ENCODE data around the gene NECTIN2.

The NECTIN2 gene

GRCh38 chr19:44891016-44891882 lies 45.2 kb downstream of the NECTIN2 start, which contains the start of gene TOMM40:
Gene TOMM40, plus strand, starts transcription at chr19:44891254. Its CDS starts 162 bp downstream, at chr19:44891416.
- H3K27me3 ChIP-seq (ENCODE audit: control insufficient read depth, insufficient read depth, low read length) = no peaks in the 10 kb centered on the region
- H3K36me3 ChIP-seq (ENCODE audit: insufficient read depth, low read length) = peaks cover 49% of the 10 kb centered on the region
- peak within 1 kb of the TSS; percentile 92 for H3K9ac ChIP-seq (ENCODE audit: low read depth, low read length)
- H3K4me3 ChIP-seq (ENCODE audit: low read length) = peak within 1 kb of the TSS; percentile 83
- no peaks in the 10 kb centered on the region for H3K9me3 ChIP-seq (replicated peaks; ENCODE audit: low read length)
- H3K4me1 ChIP-seq (ENCODE audit: control insufficient read depth, insufficient read depth, low read length) = peaks cover 18% of the 10 kb centered on the region
- H3K4me2 ChIP-seq (ENCODE audit: low read length) = peak within 1 kb of the TSS; percentile 98

GRCh38 chr19:44892932-44893331 lies 46.8 kb downstream of the NECTIN2 start:
- H3K36me3 ChIP-seq (ENCODE audit: insufficient read depth, low read length) = peaks cover 54% of the 10 kb centered on the region

DNA sequence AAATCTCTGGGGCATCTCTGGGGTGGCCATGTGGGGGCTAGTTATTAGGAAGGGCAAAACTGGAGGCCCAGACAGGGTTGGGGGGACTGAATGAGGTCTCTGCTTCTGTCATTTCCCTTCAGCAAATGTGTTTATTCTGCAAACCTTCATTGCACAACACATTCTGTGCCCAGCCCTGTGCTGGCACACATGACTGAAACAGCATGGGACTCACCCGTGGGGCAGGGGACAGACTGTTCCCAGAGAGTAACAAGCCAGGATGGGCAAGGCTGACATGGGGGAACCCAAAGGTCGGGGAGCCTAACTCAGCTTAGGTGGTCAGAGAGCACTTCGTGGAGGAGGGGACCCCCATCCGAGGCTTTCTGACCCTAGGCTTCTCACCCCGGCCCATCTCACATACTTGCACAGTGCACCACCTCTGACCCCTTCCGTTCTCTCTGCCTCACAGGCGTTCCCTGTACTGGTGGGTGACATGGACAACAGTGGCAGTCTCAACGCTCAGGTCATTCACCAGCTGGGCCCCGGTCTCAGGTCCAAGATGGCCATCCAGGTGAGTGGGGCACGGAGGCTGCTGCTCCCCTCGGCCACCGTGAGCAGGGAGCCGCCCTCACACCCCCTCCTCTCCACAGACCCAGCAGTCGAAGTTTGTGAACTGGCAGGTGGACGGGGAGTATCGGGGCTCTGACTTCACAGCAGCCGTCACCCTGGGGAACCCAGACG lies 47.4 kb downstream of the NECTIN2 start:
- Histone ChIP-seq H3K9me3 (replicated peaks; ENCODE audit: low read length) (no peaks in the 10 kb centered on the region), H3K4me2 (ENCODE audit: low read length) (no peak overlapping the region), H3K4me3 (ENCODE audit: low read length) (no peak overlapping the region), H3K27me3 (ENCODE audit: control insufficient read depth, insufficient read depth, low read length) (no peaks in the 10 kb centered on the region), H3K9ac (ENCODE audit: low read depth, low read length) (no peak overlapping the region), H3K4me1 (ENCODE audit: control insufficient read depth, insufficient read depth, low read length) (peaks cover 18% of the 10 kb centered on the region), H3K36me3 (ENCODE audit: insufficient read depth, low read length) (peaks cover 52% of the 10 kb centered on the region)

More at GRCh38 chr19:44892932-44893331, 46.8 kb downstream of the NECTIN2 start:
- H3K4me3 ChIP-seq (ENCODE audit: low read length) = no peak overlapping the region
- no peaks in the 10 kb centered on the region for H3K27me3 ChIP-seq (ENCODE audit: control insufficient read depth, insufficient read depth, low read length)
- H3K4me2 ChIP-seq (ENCODE audit: low read length) = peak overlapping the region; percentile 98
- no peaks in the 10 kb centered on the region for H3K9me3 ChIP-seq (replicated peaks; ENCODE audit: low read length)
- peaks cover 18% of the 10 kb centered on the region for H3K4me1 ChIP-seq (ENCODE audit: control insufficient read depth, insufficient read depth, low read length)
- peak overlapping the region; percentile 92 for H3K9ac ChIP-seq (ENCODE audit: low read depth, low read length)

DNA sequence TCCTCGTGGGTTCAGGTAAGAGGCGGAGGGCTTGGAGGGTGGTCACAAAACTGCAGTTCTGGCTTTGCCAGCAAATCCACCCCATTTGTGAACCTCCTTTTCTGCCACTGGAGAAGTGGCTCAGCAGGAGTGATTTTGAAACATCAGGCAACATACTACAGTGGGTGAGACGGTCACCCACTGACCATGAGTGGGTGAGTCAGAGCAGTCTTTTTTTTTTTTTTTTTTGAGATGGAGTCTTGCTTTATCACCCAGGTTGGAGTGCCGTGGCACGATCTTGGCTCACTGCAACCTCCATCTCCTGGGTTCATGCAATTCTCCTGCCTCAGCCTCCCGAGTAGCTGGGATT lies 47.9 kb downstream of the NECTIN2 start:
- no peaks in the 10 kb centered on the region for H3K9me3 ChIP-seq (replicated peaks; ENCODE audit: low read length)
- no peak overlapping the region for H3K4me3 ChIP-seq (ENCODE audit: low read length)
- H3K36me3 ChIP-seq (ENCODE audit: insufficient read depth, low read length) = peaks cover 49% of the 10 kb centered on the region
- H3K4me2 ChIP-seq (ENCODE audit: low read length) = no peak overlapping the region
- no peaks in the 10 kb centered on the region for H3K27me3 ChIP-seq (ENCODE audit: control insufficient read depth, insufficient read depth, low read length)
- no peak overlapping the region for H3K9ac ChIP-seq (ENCODE audit: low read depth, low read length)
- peaks cover 18% of the 10 kb centered on the region for H3K4me1 ChIP-seq (ENCODE audit: control insufficient read depth, insufficient read depth, low read length)

DNA sequence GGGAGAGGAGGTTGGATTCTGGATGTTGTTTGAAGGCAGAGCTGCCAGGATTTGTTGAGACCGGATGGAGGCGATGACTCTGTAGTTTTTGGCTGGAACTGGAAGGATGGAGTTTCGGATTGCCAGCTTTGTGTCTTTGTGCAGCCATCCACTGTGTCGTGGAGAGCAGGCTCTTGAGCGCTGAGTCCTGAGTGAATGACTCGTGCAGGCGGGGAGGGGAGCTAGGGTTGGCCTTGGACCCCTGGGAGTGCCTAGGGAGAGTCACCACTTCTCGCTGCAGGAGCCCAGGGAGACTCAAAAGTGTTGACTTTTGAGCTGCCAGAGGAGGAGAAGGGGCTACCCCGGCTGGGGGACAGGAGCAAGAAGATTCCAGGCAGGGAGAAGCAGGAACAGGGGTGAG lies 48.8 kb downstream of the NECTIN2 start:
- Histone ChIP-seq H3K9me3 (replicated peaks; ENCODE audit: low read length) (no peaks in the 10 kb centered on the region), H3K36me3 (ENCODE audit: insufficient read depth, low read length) (peaks cover 54% of the 10 kb centered on the region), H3K9ac (ENCODE audit: low read depth, low read length) (no peak overlapping the region), H3K4me2 (ENCODE audit: low read length) (no peak overlapping the region), H3K4me1 (ENCODE audit: control insufficient read depth, insufficient read depth, low read length) (peaks cover 14% of the 10 kb centered on the region), H3K4me3 (ENCODE audit: low read length) (no peak overlapping the region), H3K27me3 (ENCODE audit: control insufficient read depth, insufficient read depth, low read length) (no peaks in the 10 kb centered on the region)

GRCh38 chr19:44897835-44898234 lies 51.7 kb downstream of the NECTIN2 start:
- no peaks in the 10 kb centered on the region for H3K9me3 ChIP-seq (replicated peaks; ENCODE audit: low read length)
- H3K27me3 ChIP-seq (ENCODE audit: control insufficient read depth, insufficient read depth, low read length) = no peaks in the 10 kb centered on the region
- peaks cover 5% of the 10 kb centered on the region for H3K4me1 ChIP-seq (ENCODE audit: control insufficient read depth, insufficient read depth, low read length)
- H3K36me3 ChIP-seq (ENCODE audit: insufficient read depth, low read length) = peaks cover 72% of the 10 kb centered on the region
- no peak overlapping the region for H3K9ac ChIP-seq (ENCODE audit: low read depth, low read length)
- no peak overlapping the region for H3K4me2 ChIP-seq (ENCODE audit: low read length)
- H3K4me3 ChIP-seq (ENCODE audit: low read length) = no peak overlapping the region

GRCh38 chr19:44900328-44901244 lies 54.5 kb downstream of the NECTIN2 start:
- no peaks in the 10 kb centered on the region for H3K9me3 ChIP-seq (replicated peaks; ENCODE audit: low read length)
- no peak overlapping the region for H3K9ac ChIP-seq (ENCODE audit: low read depth, low read length)
- peaks cover 50% of the 10 kb centered on the region for H3K36me3 ChIP-seq (ENCODE audit: insufficient read depth, low read length)
- H3K4me3 ChIP-seq (ENCODE audit: low read length) = no peak overlapping the region
- peaks cover under 1% of the 10 kb centered on the region for H3K4me1 ChIP-seq (ENCODE audit: control insufficient read depth, insufficient read depth, low read length)
- no peak overlapping the region for H3K4me2 ChIP-seq (ENCODE audit: low read length)
- peaks cover 12% of the 10 kb centered on the region for H3K27me3 ChIP-seq (ENCODE audit: control insufficient read depth, insufficient read depth, low read length)

DNA sequence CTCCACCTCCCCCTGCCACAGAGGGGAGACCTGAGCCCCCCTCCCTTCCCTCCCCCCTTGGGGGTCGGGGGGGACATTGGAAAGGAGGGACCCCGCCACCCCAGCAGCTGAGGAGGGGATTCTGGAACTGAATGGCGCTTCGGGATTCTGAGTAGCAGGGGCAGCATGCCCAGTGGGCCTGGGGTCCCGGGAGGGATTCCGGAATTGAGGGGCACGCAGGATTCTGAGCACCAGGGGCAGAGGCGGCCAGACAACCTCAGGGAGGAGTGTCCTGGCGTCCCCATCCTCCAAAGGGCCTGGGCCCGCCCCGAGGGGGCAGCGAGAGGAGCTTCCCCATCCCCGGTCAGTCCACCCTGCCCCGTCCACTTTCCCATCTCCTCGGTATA lies 57.1 kb downstream of the NECTIN2 start:
- H3K36me3 ChIP-seq (ENCODE audit: insufficient read depth, low read length) = peaks cover 28% of the 10 kb centered on the region
- H3K4me1 ChIP-seq (ENCODE audit: control insufficient read depth, insufficient read depth, low read length) = peaks cover 5% of the 10 kb centered on the region
- H3K27me3 ChIP-seq (ENCODE audit: control insufficient read depth, insufficient read depth, low read length) = peaks cover 23% of the 10 kb centered on the region

GRCh38 chr19:44903602-44904425 lies 57.7 kb downstream of the NECTIN2 start:
- Histone ChIP-seq H3K27me3 (ENCODE audit: control insufficient read depth, insufficient read depth, low read length) (peaks cover 23% of the 10 kb centered on the region), H3K4me3 (ENCODE audit: low read length) (no peak overlapping the region), H3K4me2 (ENCODE audit: low read length) (no peak overlapping the region), H3K4me1 (ENCODE audit: control insufficient read depth, insufficient read depth, low read length) (peaks cover 5% of the 10 kb centered on the region), H3K36me3 (ENCODE audit: insufficient read depth, low read length) (peaks cover 27% of the 10 kb centered on the region), H3K9ac (ENCODE audit: low read depth, low read length) (no peak overlapping the region), H3K9me3 (replicated peaks; ENCODE audit: low read length) (no peaks in the 10 kb centered on the region)

More for the DNA sequence above, 57.1 kb downstream of the NECTIN2 start:
- no peaks in the 10 kb centered on the region for H3K9me3 ChIP-seq (replicated peaks; ENCODE audit: low read length)
- H3K4me2 ChIP-seq (ENCODE audit: low read length) = no peak overlapping the region
- H3K4me3 ChIP-seq (ENCODE audit: low read length) = no peak overlapping the region
- no peak overlapping the region for H3K9ac ChIP-seq (ENCODE audit: low read depth, low read length)

- H3K9ac ChIP-seq (ENCODE audit: low read depth, low read length) = no peak overlapping the region
- no peak overlapping the region for H3K4me2 ChIP-seq (ENCODE audit: low read length)
- peaks cover 23% of the 10 kb centered on the region for H3K27me3 ChIP-seq (ENCODE audit: control insufficient read depth, insufficient read depth, low read length)
- peaks cover 24% of the 10 kb centered on the region for H3K36me3 ChIP-seq (ENCODE audit: insufficient read depth, low read length)
- H3K4me1 ChIP-seq (ENCODE audit: control insufficient read depth, insufficient read depth, low read length) = peaks cover 5% of the 10 kb centered on the region
- H3K9me3 ChIP-seq (replicated peaks; ENCODE audit: low read length) = no peaks in the 10 kb centered on the region
- H3K4me3 ChIP-seq (ENCODE audit: low read length) = no peak overlapping the region
Measured at GRCh38 chr19:44904426-44904994, 58.4 kb downstream of the NECTIN2 start.
